Measurements from ENCODE around the gene ANK2. TPM values are rescaled to one million over a fixed set of nuclear protein-coding genes. Genes with fewer than 3 reads are reported as not detected.

ANK2 gene
- total RNA-seq, 1 donor from 2014 or later = 1,513 TPM

GRCh38 chr4:113293043-113293560, 243.6 kb downstream of the ANK2 start:
- Mint-ChIP-seq H3K27me3 (ENCODE audit: unreplicated experiment) (peaks cover 15% of the 10 kb centered on the region), H3K9me3 (ENCODE audit: unreplicated experiment) (peaks cover 18% of the 10 kb centered on the region), H3K27ac (ENCODE audit: unreplicated experiment) (peak overlapping the region; percentile 99), H3K4me3 (ENCODE audit: unreplicated experiment) (peak overlapping the region; percentile 86), H3K36me3 (ENCODE audit: unreplicated experiment) (no peaks in the 10 kb centered on the region), H3K4me1 (ENCODE audit: low read depth, unreplicated experiment) (peaks cover 66% of the 10 kb centered on the region)
- DNase-seq = no peak
- TF ChIP-seq CTCF (IDR thresholded peaks at IDR 0.05; ENCODE audit: partially characterized antibody, unreplicated experiment) = no peak

- Mint-ChIP-seq H3K27ac (ENCODE audit: unreplicated experiment) (peak overlapping the region; percentile 99), H3K36me3 (ENCODE audit: unreplicated experiment) (no peaks in the 10 kb centered on the region)
Observed at GRCh38 chr4:113293674-113294073, 244.2 kb downstream of the ANK2 start.

GRCh38 chr4:113294908-113295307, 245.5 kb downstream of the ANK2 start:
- DNase-seq = no peak
- peaks cover 18% of the 10 kb centered on the region for H3K9me3 Mint-ChIP-seq (ENCODE audit: unreplicated experiment)
- peak overlapping the region; percentile 50 for H3K27ac Mint-ChIP-seq (ENCODE audit: unreplicated experiment)
- peaks cover 60% of the 10 kb centered on the region for H3K4me1 Mint-ChIP-seq (ENCODE audit: low read depth, unreplicated experiment)
- H3K4me3 Mint-ChIP-seq (ENCODE audit: unreplicated experiment) = peak overlapping the region; percentile 51
- TF ChIP-seq CTCF (IDR thresholded peaks at IDR 0.05; ENCODE audit: partially characterized antibody, unreplicated experiment) = no peak
- H3K27me3 Mint-ChIP-seq (ENCODE audit: unreplicated experiment) = peaks cover 17% of the 10 kb centered on the region
- H3K36me3 Mint-ChIP-seq (ENCODE audit: unreplicated experiment) = no peaks in the 10 kb centered on the region

More at GRCh38 chr4:113293674-113294073, 244.2 kb downstream of the ANK2 start:
- no peak for DNase-seq
- Mint-ChIP-seq H3K9me3 (ENCODE audit: unreplicated experiment) (peaks cover 18% of the 10 kb centered on the region), H3K27me3 (ENCODE audit: unreplicated experiment) (peaks cover 17% of the 10 kb centered on the region), H3K4me1 (ENCODE audit: low read depth, unreplicated experiment) (peaks cover 63% of the 10 kb centered on the region), H3K4me3 (ENCODE audit: unreplicated experiment) (peak overlapping the region; percentile 84)
- no peak for TF ChIP-seq CTCF (IDR thresholded peaks at IDR 0.05; ENCODE audit: partially characterized antibody, unreplicated experiment)

DNA sequence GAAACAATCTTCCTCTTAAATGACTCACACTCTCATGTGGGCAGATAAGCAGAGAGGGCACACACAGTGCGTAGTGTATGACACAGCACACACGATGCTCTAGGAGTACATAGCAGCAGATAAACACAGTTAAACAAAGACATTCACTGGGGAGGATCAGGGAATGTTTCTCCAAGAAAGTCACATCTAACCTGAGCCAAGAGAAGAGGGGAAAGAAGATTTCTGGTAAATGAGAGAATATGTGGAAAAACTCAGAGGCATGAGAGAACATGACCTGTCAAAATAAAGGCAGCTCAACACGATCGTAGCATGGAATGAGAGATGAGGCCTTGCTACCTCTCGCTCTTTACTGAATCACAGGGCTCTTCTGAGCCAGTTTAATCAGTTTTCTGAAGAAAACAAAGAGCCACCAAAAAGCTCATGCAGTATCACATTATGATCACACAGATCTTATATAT, 251.0 kb downstream of the ANK2 start:
- DNase-seq = no peak
- H3K27me3 Mint-ChIP-seq (ENCODE audit: unreplicated experiment) = peaks cover 2% of the 10 kb centered on the region
- peaks cover 4% of the 10 kb centered on the region for H3K36me3 Mint-ChIP-seq (ENCODE audit: unreplicated experiment)
- peaks cover 19% of the 10 kb centered on the region for H3K4me1 Mint-ChIP-seq (ENCODE audit: low read depth, unreplicated experiment)
- peak overlapping the region; percentile 7 for H3K4me3 Mint-ChIP-seq (ENCODE audit: unreplicated experiment)
- H3K27ac Mint-ChIP-seq (ENCODE audit: unreplicated experiment) = peak overlapping the region; percentile 81
- TF ChIP-seq CTCF (IDR thresholded peaks at IDR 0.05; ENCODE audit: partially characterized antibody, unreplicated experiment) = no peak
- peaks cover 5% of the 10 kb centered on the region for H3K9me3 Mint-ChIP-seq (ENCODE audit: unreplicated experiment)

DNA sequence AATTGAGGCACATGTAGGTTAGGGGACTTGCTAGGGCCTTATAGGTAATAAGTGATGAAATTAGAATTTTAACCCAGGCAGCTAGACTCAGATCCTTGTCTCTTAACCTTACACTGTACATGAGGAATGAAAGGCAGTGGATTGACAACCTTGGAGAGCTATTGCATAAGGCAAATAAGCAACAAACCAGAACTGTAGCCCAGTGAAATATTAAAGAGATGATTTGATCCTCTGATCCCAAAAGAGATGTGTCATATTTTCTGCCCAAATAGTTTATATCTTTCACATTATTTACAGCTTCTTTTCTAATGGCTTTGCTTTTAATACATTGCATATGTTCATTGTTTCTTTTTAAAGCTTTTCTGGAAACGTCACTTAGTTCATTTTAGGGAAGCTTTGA, 252.6 kb downstream of the ANK2 start:
- H3K4me3 Mint-ChIP-seq (ENCODE audit: unreplicated experiment) = no peak overlapping the region
- DNase-seq = no peak

More for the DNA sequence above, 252.6 kb downstream of the ANK2 start:
- Mint-ChIP-seq H3K27ac (ENCODE audit: unreplicated experiment) (no peak overlapping the region), H3K4me1 (ENCODE audit: low read depth, unreplicated experiment) (peaks cover 10% of the 10 kb centered on the region), H3K9me3 (ENCODE audit: unreplicated experiment) (peaks cover 4% of the 10 kb centered on the region), H3K27me3 (ENCODE audit: unreplicated experiment) (peaks cover 2% of the 10 kb centered on the region), H3K36me3 (ENCODE audit: unreplicated experiment) (peaks cover 4% of the 10 kb centered on the region)
- no peak for TF ChIP-seq CTCF (IDR thresholded peaks at IDR 0.05; ENCODE audit: partially characterized antibody, unreplicated experiment)

All from glutamatergic neuron (in vitro differentiated cells).